ENCODE data around the gene STK32C.

- TF ChIP-seq, protein P1, sequence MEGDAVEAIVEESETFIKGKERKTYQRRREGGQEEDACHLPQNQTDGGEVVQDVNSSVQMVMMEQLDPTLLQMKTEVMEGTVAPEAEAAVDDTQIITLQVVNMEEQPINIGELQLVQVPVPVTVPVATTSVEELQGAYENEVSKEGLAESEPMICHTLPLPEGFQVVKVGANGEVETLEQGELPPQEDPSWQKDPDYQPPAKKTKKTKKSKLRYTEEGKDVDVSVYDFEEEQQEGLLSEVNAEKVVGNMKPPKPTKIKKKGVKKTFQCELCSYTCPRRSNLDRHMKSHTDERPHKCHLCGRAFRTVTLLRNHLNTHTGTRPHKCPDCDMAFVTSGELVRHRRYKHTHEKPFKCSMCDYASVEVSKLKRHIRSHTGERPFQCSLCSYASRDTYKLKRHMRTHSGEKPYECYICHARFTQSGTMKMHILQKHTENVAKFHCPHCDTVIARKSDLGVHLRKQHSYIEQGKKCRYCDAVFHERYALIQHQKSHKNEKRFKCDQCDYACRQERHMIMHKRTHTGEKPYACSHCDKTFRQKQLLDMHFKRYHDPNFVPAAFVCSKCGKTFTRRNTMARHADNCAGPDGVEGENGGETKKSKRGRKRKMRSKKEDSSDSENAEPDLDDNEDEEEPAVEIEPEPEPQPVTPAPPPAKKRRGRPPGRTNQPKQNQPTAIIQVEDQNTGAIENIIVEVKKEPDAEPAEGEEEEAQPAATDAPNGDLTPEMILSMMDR (IDR thresholded peaks at IDR 0.05) = no peak
- no peak for TF ChIP-seq POLR2A (IDR thresholded peaks at IDR 0.05)
Measured at GRCh38 chr10:132162021-132162531, 145.7 kb downstream of the STK32C start.

Measured in breast epithelium (tissue), 3 donors.